RWPE1 (cell line): ENCODE data around the gene MAGIX.
A peak's percentile ranks its signal among the peaks of the same experiment; 100 is the strongest.
"Not testable (repeated sequence)": the region's sequence is repeated elsewhere in the genome, so short reads cannot be mapped to it uniquely, and the experiment has no call there.

ENCODE experiments used
- CTCF ChIA-PET: fragments of 350-600 bp; sonication (Branson Sonifier 250); formaldehyde crosslinking; extraction: SDS; loops from one replicate; lab custom pipeline; 2021; lab: Yijun Ruan, JAX
- POLR2A ChIA-PET: fragments of 400-600 bp; formaldehyde crosslinking; extraction: SDS; loops from one replicate; lab custom pipeline; 2020; ENCODE audit warnings: antibody characterized with exemption; ENCODE audit not compliant: low non-redundant PET; lab: Yijun Ruan, JAX
- DNase-seq: peaks from one replicate; pipeline ENCODE4 v3.0.0; 2012; ENCODE audit warnings: low spot score
- H3K27ac ChIP-seq: fragments of 450-650 bp; 2 replicates; pipeline ENCODE4 v1.5.1; 2017
- TF ChIP-seq, protein P1 (sequence below): fragments of 450-650 bp; conservative IDR thresholded peaks from 2 replicates; pipeline ENCODE4 v1.5.1; 2017; ENCODE audit warnings: low read depth, mild to moderate bottlenecking

The MAGIX gene

DNA sequence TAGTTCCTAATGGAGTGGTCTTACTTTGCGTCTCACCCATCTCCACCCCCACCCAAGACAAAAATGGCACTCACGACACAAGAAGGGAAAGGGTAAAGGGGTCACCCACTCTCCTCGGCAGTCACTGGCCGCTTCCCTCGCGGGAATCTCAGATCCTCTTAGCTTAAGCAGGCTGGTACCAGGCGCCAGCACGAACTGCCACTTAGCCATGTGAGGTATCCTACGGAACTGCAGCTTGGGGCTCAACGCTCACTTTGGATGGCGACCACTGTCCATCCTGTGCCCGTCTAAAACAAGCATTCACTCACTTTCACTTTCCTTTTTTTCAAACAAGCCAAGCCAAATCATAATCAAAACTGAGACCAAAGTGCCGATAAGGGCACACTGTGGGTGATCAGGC is 14.6 kb upstream of the MAGIX start:
- no peak overlapping the region for H3K27ac ChIP-seq
- DNase-seq, result no peak
- ChIA-PET CTCF (no interaction called here), POLR2A (no interaction called here)
- TF ChIP-seq, protein P1, sequence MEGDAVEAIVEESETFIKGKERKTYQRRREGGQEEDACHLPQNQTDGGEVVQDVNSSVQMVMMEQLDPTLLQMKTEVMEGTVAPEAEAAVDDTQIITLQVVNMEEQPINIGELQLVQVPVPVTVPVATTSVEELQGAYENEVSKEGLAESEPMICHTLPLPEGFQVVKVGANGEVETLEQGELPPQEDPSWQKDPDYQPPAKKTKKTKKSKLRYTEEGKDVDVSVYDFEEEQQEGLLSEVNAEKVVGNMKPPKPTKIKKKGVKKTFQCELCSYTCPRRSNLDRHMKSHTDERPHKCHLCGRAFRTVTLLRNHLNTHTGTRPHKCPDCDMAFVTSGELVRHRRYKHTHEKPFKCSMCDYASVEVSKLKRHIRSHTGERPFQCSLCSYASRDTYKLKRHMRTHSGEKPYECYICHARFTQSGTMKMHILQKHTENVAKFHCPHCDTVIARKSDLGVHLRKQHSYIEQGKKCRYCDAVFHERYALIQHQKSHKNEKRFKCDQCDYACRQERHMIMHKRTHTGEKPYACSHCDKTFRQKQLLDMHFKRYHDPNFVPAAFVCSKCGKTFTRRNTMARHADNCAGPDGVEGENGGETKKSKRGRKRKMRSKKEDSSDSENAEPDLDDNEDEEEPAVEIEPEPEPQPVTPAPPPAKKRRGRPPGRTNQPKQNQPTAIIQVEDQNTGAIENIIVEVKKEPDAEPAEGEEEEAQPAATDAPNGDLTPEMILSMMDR, result no peak

DNA sequence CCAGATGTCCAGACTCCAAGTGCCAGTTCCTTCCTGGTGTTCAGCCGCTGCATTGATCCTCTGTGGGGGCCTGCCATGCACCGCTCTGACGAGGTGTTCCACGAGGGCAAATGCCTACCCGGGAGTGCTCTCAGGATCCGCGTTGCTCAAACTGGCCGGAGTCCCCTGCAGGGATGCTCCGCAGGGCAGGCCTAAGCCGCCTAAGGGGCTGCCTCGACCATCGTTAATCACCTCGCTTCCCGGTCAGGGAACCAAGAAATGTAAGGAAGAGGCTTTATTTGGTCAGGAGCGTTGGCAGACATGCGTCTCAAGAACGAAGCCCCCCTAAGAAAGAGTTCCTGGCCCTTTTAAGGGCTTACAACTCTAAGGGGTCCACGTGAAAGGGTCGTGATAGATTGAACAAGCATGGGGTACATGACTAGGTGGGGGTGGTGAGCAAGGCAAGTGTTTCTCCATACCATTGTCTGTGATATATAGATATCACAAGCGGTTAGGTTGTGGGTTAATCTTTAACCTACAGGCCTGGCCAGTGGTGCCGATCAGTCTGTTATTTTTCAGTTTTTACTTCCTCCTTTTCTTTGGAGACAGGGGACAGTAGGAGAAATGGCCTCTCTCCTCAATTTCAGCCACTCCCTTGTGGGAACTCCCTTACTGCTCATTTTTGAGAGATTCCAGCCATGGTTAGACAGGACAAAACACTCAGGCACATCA is 14.0 kb upstream of the MAGIX start:
- DNase-seq, H3K27ac ChIP-seq, CTCF ChIA-PET, POLR2A ChIA-PET: not testable (repeated sequence)

DNA sequence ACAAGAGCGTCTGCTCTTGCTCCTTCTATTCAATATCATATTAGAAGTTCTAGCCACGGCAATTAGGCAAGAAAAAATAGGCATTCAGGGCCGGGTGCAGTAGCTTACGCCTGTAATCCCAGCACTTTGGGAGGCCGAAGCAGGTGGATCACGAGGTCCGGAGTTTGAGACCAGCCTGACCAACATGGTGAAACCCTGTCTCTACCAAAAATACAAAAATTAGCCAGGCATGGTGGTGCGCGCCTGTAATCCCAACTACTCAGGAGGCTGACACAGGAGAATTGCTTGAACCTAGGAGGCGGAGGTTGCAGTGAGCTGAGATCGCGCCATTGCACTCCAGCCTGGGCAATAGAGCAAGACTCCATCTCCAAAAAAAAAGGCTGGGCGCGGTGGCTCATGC is 13.3 kb upstream of the MAGIX start:
- CTCF ChIA-PET, result interaction anchor here (0.7 kb wide), 1 partner anchor 497 kb away, joined by 6 read pairs; no protein-coding TSS in a partner anchor
- H3K27ac ChIP-seq, DNase-seq, POLR2A ChIA-PET: not testable (repeated sequence)

DNA sequence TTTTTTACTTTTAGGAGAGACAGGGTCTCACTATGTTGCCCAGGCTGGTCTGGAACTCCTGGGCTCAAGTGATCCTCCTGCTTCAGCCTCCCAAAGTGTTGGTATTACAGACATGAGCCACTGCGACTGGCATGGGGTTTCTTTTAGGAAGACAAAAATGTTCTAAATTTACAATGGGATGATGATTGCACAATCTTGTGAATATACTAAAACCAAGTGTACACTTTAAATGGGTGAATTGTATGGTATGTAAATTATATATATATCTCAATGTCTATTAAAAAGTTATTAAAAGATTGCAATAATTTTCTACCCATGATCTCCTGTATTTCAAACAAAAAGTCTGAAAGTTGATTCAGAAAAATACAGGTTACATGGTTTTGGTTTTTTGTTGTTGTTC is 9.1 kb upstream of the MAGIX start:
- TF ChIP-seq, protein P1, result no peak
- H3K27ac ChIP-seq, result no peak overlapping the region
- DNase-seq, result no peak
- ChIA-PET CTCF (interaction anchor here (0.6 kb wide), 1 partner anchor 22 kb away, joined by 4 read pairs; no protein-coding TSS in a partner anchor), POLR2A (no interaction called here)

DNA sequence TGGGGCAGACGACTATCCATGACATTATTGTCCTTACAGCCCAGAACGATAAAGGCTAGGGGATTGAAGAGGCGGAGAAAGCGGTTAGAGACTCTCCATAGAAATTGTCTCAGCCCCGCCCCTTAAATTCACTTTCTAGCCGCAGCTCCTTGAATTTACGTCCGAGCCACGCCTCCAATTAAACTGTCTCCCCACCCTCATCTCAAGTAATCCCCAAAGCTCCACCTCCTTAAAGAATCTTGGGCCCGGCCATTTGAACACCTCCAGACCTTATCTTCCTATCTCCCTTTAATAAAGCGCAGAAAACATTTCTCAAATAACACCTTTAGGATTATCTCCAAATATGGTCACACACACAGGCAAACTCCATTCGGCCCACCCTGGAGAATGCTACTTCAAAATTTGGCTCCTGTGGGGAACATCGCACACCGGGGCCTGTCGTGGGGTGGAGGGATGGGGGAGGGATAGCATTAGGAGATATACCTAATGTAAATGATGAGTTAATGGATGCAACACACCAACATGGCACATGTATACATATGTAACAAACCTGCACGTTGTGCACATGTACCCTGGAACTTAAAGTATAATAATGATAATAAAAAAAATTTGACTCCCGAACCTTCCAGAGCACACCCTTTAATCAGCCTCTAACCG is 7.2 kb upstream of the MAGIX start:
- peak; percentile 70 for DNase-seq
- H3K27ac ChIP-seq, result peak overlapping the region; percentile 94
- ChIA-PET CTCF (interaction anchor here (0.6 to 1.1 kb wide), 2 partner anchors 32 to 501 kb away, joined by 3 read pairs; no protein-coding TSS in a partner anchor), POLR2A (interaction anchor here (0.5 kb wide), 1 partner anchor 24 kb away, joined by 12 read pairs; no protein-coding TSS in a partner anchor)
- TF ChIP-seq, protein P1, result no peak

DNA sequence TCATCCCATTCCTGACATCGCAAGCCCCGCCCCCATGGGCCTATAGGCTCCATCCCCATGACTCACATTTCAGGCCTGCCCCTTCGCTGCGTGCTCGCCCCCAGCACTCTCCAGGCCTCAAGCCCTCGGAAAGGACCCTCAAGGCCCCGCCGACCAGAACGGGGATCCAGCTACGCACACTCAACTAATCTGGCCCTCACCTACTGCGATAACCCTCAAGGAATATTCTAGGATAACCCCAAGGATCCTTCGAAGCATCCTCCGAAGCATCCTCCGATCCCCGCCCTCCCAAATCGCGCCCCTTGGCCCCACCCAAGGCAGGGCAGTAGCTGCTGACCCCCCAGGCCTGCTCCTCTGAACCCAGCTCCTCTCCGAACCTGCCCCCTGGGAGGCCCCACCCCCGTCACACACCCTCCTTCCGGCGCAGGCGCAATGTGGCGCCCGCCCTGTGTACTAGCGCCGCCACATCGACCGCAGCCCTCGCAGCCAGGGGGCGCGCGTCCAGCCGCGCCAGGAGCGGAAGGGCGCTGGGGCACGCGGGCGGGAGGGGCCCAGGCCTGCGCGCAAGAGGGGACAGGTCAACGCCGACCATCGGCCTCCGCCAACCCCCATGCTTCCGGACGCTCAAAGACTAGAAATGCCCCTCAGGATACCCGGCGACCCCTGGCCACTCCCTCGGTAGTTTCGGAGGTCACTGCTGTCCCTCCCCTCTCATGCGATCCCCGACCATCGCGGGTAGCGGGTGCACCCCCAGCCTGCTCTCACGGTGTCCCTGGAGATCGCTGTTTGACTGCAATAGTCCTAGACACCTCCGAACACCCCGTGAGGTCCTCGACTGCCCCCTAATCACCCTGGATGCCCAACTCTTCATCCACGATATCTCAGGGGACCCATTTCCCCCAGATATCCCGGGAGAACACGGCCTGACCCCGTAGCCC is 6.4 kb upstream of the MAGIX start:
- ChIA-PET CTCF (interaction anchor here (1.1 kb wide), 1 partner anchor 33 kb away, joined by 3 read pairs; no protein-coding TSS in a partner anchor), POLR2A (no interaction called here)
- peak overlapping the region; percentile 94 for H3K27ac ChIP-seq
- TF ChIP-seq, protein P1, result peak; percentile 72
- peak; percentile 79 for DNase-seq

DNA sequence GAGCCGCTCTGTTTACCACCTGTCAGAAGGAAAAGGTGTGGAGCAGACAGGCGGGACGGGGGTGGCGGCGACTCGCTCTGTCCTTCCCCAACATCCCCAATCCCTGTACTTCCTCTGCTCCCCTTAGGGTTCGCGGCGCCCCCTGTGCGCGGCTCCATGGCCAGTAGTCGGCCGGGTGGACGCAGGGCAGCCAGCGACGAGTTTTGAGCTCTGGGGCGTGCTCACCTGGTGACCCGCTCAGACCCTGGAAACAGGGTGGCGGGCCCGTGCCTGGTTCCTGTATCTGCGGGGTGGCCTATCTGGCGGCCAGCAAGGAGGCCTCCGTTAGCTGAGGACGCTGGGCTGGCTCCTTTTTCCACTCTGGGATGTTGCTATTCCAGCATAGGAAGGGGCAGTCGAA is 5.4 kb upstream of the MAGIX start:
- H3K27ac ChIP-seq, result no peak overlapping the region
- TF ChIP-seq, protein P1, result no peak
- ChIA-PET POLR2A (no interaction called here), CTCF (no interaction called here)
- no peak for DNase-seq
